OCI-LY3 (cell line): Measurements from ENCODE around the gene COQ8B.

ENCODE experiments used
- H2AFZ ChIP-seq: fragments of 200-600, 300-600 bp; shearing (Covaris generic); 2 replicates; pipeline ENCODE4 v1.6.0; 2014; ENCODE audit warnings: antibody characterized with exemption, low read depth, low read length
- H3K27ac ChIP-seq: fragments of 200-600, 300-600 bp; sonication (generic); 2 replicates; pipeline ENCODE4 v1.5.1; 2014; ENCODE audit warnings: mild to moderate bottlenecking, low read length, moderate library complexity, mixed read lengths
- H3K27me3 ChIP-seq: fragments of 200-600, 300-600 bp; sonication (generic); 2 replicates; pipeline ENCODE4 v1.6.1; 2014; ENCODE audit warnings: low read depth, low read length, mixed read lengths
- H3K36me3 ChIP-seq: fragments of 200-600, 300-600 bp; sonication (generic); replicated peaks from 2 replicates; pipeline ENCODE3; 2014; ENCODE audit warnings: low read depth, low read length, mixed read lengths
- H3K4me1 ChIP-seq: fragments of 300-600, 200-600 bp; sonication (generic); 2 replicates; pipeline ENCODE4 v1.6.1; 2014; ENCODE audit warnings: low read length, mixed read lengths
- H3K4me2 ChIP-seq: fragments of 200-600, 300-600 bp; sonication (generic); 2 replicates; pipeline ENCODE4 v1.6.1; 2014; ENCODE audit warnings: low read length, mixed read lengths
- H3K4me3 ChIP-seq: fragments of 300-600, 200-600 bp; sonication (generic); 2 replicates; pipeline ENCODE4 v1.5.1; 2014; ENCODE audit warnings: antibody characterized with exemption, mild to moderate bottlenecking, low read length, moderate library complexity
- H3K79me2 ChIP-seq: fragments of 300-600, 200-600 bp; shearing (Covaris generic); 2 replicates; pipeline ENCODE4 v1.6.1; 2014; ENCODE audit warnings: mild to moderate bottlenecking, low read length, mixed read lengths
- H3K9ac ChIP-seq: fragments of 300-600, 200-600 bp; shearing (Covaris generic); 2 replicates; pipeline ENCODE4 v1.6.0; 2014; ENCODE audit warnings: mild to moderate bottlenecking, low read length, moderate library complexity
- H3K9me3 ChIP-seq: fragments of 200-600, 300-600 bp; shearing (Covaris generic); 2 replicates; pipeline ENCODE4 v1.6.1; 2014; ENCODE audit warnings: low read length, mixed read lengths; ENCODE audit not compliant: insufficient read depth
- H4K20me1 ChIP-seq: fragments of 200-600, 300-600 bp; sonication (generic); 2 replicates; pipeline ENCODE4 v1.6.1; 2016; ENCODE audit warnings: low read length, mixed read lengths; ENCODE audit not compliant: insufficient read depth
- EZH2phosphoT487 ChIP-seq: fragments of 200-600 bp; shearing (Covaris generic); IDR thresholded peaks from 2 replicates; pipeline ENCODE4 v1.6.1; 2018; ENCODE audit warnings: antibody characterized with exemption, mixed run types, low read depth
- TF ChIP-seq, protein P1 (sequence below): fragments of 200-600, 300-600 bp; sonication (generic); IDR thresholded peaks from 2 replicates; pipeline ENCODE4 v1.5.1; 2014; ENCODE audit warnings: antibody characterized with exemption, low read length, low read depth

COQ8B gene

GRCh38 chr19:40739030-40739839 lies 22.5 kb upstream of the COQ8B start:
- no peaks in the 10 kb centered on the region for H4K20me1 ChIP-seq
- no peaks in the 10 kb centered on the region for H3K79me2 ChIP-seq
- no peak overlapping the region for H3K27ac ChIP-seq
- H3K4me2 ChIP-seq: no peak overlapping the region
- no peak overlapping the region for H3K4me3 ChIP-seq
- H3K27me3 ChIP-seq: no peaks in the 10 kb centered on the region
- H3K36me3 ChIP-seq: peaks cover 33% of the 10 kb centered on the region
- H3K9me3 ChIP-seq: no peaks in the 10 kb centered on the region
- no peak overlapping the region for H3K9ac ChIP-seq
- no peaks in the 10 kb centered on the region for H3K4me1 ChIP-seq
- TF ChIP-seq, protein P1, sequence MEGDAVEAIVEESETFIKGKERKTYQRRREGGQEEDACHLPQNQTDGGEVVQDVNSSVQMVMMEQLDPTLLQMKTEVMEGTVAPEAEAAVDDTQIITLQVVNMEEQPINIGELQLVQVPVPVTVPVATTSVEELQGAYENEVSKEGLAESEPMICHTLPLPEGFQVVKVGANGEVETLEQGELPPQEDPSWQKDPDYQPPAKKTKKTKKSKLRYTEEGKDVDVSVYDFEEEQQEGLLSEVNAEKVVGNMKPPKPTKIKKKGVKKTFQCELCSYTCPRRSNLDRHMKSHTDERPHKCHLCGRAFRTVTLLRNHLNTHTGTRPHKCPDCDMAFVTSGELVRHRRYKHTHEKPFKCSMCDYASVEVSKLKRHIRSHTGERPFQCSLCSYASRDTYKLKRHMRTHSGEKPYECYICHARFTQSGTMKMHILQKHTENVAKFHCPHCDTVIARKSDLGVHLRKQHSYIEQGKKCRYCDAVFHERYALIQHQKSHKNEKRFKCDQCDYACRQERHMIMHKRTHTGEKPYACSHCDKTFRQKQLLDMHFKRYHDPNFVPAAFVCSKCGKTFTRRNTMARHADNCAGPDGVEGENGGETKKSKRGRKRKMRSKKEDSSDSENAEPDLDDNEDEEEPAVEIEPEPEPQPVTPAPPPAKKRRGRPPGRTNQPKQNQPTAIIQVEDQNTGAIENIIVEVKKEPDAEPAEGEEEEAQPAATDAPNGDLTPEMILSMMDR: no peak
- TF ChIP-seq EZH2phosphoT487: no peak
- no peak overlapping the region for H2AFZ ChIP-seq

DNA sequence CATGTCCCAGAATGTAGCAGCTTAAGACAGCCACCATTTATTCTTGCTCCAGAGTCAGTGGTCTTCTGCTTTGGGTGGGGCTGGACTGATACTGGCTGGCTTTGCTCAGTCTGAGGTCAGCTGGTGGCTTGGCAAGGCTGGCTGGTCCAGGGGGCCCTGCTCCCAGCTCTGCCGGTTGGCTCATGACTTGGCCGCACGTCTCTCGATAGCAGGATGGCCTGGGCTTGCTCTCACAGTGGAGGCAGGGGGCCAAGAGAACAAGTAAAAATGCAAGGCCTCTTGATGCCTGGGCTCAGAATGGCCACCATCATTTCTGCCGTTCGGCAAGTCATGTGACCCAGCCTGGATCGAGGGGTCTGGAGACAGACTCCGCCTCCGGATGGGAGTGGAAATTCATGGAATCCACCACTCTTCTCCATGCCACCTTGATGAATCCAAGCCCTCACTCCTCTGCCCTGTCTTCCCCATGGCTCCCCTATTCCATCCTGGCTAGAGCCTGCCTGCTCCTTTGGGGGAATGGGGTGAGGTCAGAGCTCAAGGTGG lies 20.5 kb upstream of the COQ8B start:
- TF ChIP-seq, protein P1: no peak
- TF ChIP-seq EZH2phosphoT487: no peak
- no peaks in the 10 kb centered on the region for H3K79me2 ChIP-seq

GRCh38 chr19:40736661-40737060 lies 20.0 kb upstream of the COQ8B start:
- TF ChIP-seq, protein P1: no peak
- no peak for TF ChIP-seq EZH2phosphoT487
- H3K4me1 ChIP-seq: no peaks in the 10 kb centered on the region
- no peak overlapping the region for H3K4me3 ChIP-seq
- H3K9ac ChIP-seq: no peak overlapping the region
- H3K9me3 ChIP-seq: no peaks in the 10 kb centered on the region
- H3K27ac ChIP-seq: no peak overlapping the region
- peaks cover 40% of the 10 kb centered on the region for H3K36me3 ChIP-seq
- no peaks in the 10 kb centered on the region for H3K27me3 ChIP-seq
- H4K20me1 ChIP-seq: no peaks in the 10 kb centered on the region
- no peak overlapping the region for H2AFZ ChIP-seq
- H3K4me2 ChIP-seq: no peak overlapping the region
- H3K79me2 ChIP-seq: no peaks in the 10 kb centered on the region

More for the DNA sequence above, 20.5 kb upstream of the COQ8B start:
- Histone ChIP-seq H3K9me3 (no peaks in the 10 kb centered on the region), H4K20me1 (no peaks in the 10 kb centered on the region), H3K36me3 (peaks cover 43% of the 10 kb centered on the region), H3K4me1 (no peaks in the 10 kb centered on the region), H3K9ac (no peak overlapping the region), H3K4me2 (no peak overlapping the region), H2AFZ (no peak overlapping the region), H3K27ac (no peak overlapping the region), H3K4me3 (no peak overlapping the region), H3K27me3 (no peaks in the 10 kb centered on the region)

DNA sequence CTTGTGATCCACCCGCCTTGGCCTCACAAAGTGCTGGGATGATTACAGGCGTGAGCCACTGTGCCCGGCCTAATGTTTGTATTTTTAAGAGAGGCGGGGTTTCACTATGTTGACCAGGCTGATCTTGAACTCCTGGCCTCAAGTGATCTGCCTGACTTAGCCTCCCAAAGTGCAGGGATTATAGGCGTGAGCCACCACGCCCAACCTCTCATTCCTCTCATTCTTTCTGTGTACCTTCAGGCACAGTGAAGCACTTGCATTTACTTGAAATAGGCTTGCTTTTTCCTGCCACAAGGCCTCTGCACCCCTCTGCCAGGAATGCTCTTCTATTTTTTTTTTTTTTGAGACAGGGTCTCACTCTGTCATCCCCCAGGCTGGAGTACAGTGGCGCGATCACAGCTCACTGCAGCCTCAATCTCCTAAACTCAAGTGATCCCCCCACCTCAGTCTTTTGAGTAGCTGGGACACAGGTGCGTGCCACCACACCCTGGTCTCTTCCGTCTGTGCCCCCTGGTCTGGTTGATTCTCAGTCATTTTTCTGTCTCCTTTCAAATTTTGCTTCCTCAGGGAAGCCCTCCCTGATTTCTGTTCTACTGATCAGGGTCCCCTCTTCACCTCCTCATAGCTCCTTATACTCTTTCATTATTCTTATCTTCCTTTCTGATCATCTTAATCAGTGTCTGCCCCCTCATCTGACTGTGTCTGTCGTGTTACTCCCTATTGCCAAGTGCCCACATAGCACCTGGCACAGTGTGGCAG lies 18.5 kb upstream of the COQ8B start:
- Histone ChIP-seq H3K27ac (no peak overlapping the region), H3K27me3 (no peaks in the 10 kb centered on the region), H3K79me2 (no peaks in the 10 kb centered on the region), H3K9me3 (no peaks in the 10 kb centered on the region), H3K4me2 (no peak overlapping the region), H3K36me3 (peaks cover 43% of the 10 kb centered on the region), H3K4me3 (no peak overlapping the region), H3K4me1 (no peaks in the 10 kb centered on the region), H4K20me1 (no peaks in the 10 kb centered on the region), H2AFZ (no peak overlapping the region), H3K9ac (no peak overlapping the region)
- TF ChIP-seq, protein P1: no peak
- TF ChIP-seq EZH2phosphoT487: no peak
